ENCODE measurements around the gene SH3RF3. TPM values are rescaled to one million over a fixed set of nuclear protein-coding genes. Genes with fewer than 3 reads are reported as not detected.

Gene SH3RF3
- total RNA-seq, 1 experiment from 2014 or later, result not detected

DNA sequence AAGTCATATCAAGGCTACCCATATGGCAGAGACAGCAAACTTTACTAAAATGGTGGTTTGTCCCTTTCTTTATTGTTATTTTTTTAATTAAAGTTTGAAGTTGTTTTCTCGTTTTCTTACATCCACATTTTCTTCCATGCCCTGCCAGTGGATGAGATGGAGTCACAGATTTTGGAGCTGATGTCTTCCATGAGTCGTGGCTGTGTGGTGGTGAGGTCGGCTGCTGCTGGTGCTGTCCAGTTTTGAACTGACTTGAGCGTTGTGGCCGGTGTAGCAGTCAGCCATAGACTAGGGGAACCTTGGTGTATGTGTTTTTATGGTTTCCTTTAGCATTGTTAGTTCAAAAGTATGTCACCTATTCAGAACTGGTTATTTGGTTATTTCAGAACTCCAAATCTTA is 182.8 kb downstream of the SH3RF3 start:
- DNase-seq (ENCODE audit: low read depth, low spot score) (no peak), ATAC-seq (no peak)
- H3K79me2 ChIP-seq (ENCODE audit: insufficient read depth, low read length), result no peaks in the 10 kb centered on the region
- ChIA-PET CTCF (no interaction called here), RAD21 (ENCODE audit: low non-redundant PET in 1 of 2, low total read pairs in 2 of 2, uncharacterized antibody in 2 of 2, unreplicated experiment in 2 of 2) (no interaction called here), POLR2A (no interaction called here)
- no peaks in the 10 kb centered on the region for H3K9me3 ChIP-seq (ENCODE audit: control insufficient read depth in 1 of 2, insufficient read depth in 1 of 2, low read depth in 1 of 2, low read length in 2 of 2)
- intact Hi-C loops (cut with micrococcal nuclease), result no loop called here
- H3K27me3 ChIP-seq (ENCODE audit: insufficient read depth, low read length), result no peaks in the 10 kb centered on the region
- H2AFZ ChIP-seq (ENCODE audit: low read depth, low read length, poor library complexity, severe bottlenecking), result no peak overlapping the region
- H3K9me2 ChIP-seq (ENCODE audit: insufficient read depth), result no peaks in the 10 kb centered on the region
- no peak overlapping the region for H3K9ac ChIP-seq (ENCODE audit: low read length)
- BruUV-seq (replicated peaks), result no TSS peak
- no peaks in the 10 kb centered on the region for H4K20me1 ChIP-seq (ENCODE audit: insufficient read depth)
- H3K4me3 ChIP-seq (replicated peaks in 1 of 2; ENCODE audit: low read depth in 1 of 2, low read length in 2 of 2), result no peak overlapping the region
- H3K27ac ChIP-seq (ENCODE audit: low read depth, low read length), result no peak overlapping the region
- H3K36me3 ChIP-seq (ENCODE audit: control insufficient read depth in 1 of 2, insufficient read depth in 2 of 2, low read length in 2 of 2), result no peaks in the 10 kb centered on the region
- TF ChIP-seq ELF1 (IDR thresholded peaks at IDR 0.05; ENCODE audit: borderline replicate concordance, low read depth) (no peak), SIN3A (IDR thresholded peaks at IDR 0.05; ENCODE audit: low read depth) (no peak), EZH2phosphoT487 (IDR thresholded peaks at IDR 0.05; ENCODE audit: borderline replicate concordance) (no peak), SRF (IDR thresholded peaks at IDR 0.05; ENCODE audit: low read depth) (no peak), YY1 (IDR thresholded peaks at IDR 0.05; ENCODE audit: extremely low read depth, insufficient replicate concordance, low read depth, low read length) (no peak), EGR1 (IDR thresholded peaks at IDR 0.05; ENCODE audit: low read depth) (no peak), CBX3 (IDR thresholded peaks at IDR 0.05; ENCODE audit: low read depth) (no peak)
- TF ChIP-seq, protein P1, sequence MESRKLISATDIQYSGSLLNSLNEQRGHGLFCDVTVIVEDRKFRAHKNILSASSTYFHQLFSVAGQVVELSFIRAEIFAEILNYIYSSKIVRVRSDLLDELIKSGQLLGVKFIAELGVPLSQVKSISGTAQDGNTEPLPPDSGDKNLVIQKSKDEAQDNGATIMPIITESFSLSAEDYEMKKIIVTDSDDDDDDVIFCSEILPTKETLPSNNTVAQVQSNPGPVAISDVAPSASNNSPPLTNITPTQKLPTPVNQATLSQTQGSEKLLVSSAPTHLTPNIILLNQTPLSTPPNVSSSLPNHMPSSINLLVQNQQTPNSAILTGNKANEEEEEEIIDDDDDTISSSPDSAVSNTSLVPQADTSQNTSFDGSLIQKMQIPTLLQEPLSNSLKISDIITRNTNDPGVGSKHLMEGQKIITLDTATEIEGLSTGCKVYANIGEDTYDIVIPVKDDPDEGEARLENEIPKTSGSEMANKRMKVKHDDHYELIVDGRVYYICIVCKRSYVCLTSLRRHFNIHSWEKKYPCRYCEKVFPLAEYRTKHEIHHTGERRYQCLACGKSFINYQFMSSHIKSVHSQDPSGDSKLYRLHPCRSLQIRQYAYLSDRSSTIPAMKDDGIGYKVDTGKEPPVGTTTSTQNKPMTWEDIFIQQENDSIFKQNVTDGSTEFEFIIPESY (IDR thresholded peaks at IDR 0.05; ENCODE audit: extremely low read depth, insufficient replicate concordance, low read length), result no peak
- TF ChIP-seq, protein P2, sequence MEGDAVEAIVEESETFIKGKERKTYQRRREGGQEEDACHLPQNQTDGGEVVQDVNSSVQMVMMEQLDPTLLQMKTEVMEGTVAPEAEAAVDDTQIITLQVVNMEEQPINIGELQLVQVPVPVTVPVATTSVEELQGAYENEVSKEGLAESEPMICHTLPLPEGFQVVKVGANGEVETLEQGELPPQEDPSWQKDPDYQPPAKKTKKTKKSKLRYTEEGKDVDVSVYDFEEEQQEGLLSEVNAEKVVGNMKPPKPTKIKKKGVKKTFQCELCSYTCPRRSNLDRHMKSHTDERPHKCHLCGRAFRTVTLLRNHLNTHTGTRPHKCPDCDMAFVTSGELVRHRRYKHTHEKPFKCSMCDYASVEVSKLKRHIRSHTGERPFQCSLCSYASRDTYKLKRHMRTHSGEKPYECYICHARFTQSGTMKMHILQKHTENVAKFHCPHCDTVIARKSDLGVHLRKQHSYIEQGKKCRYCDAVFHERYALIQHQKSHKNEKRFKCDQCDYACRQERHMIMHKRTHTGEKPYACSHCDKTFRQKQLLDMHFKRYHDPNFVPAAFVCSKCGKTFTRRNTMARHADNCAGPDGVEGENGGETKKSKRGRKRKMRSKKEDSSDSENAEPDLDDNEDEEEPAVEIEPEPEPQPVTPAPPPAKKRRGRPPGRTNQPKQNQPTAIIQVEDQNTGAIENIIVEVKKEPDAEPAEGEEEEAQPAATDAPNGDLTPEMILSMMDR (IDR thresholded peaks at IDR 0.05 in 2 of 3, conservative IDR thresholded peaks at IDR 0.05 in 1 of 3; ENCODE audit: borderline replicate concordance in 1 of 3, insufficient read depth in 1 of 3, low read depth in 2 of 3, low read length in 2 of 3), result no peak
- TF ChIP-seq, protein P3, sequence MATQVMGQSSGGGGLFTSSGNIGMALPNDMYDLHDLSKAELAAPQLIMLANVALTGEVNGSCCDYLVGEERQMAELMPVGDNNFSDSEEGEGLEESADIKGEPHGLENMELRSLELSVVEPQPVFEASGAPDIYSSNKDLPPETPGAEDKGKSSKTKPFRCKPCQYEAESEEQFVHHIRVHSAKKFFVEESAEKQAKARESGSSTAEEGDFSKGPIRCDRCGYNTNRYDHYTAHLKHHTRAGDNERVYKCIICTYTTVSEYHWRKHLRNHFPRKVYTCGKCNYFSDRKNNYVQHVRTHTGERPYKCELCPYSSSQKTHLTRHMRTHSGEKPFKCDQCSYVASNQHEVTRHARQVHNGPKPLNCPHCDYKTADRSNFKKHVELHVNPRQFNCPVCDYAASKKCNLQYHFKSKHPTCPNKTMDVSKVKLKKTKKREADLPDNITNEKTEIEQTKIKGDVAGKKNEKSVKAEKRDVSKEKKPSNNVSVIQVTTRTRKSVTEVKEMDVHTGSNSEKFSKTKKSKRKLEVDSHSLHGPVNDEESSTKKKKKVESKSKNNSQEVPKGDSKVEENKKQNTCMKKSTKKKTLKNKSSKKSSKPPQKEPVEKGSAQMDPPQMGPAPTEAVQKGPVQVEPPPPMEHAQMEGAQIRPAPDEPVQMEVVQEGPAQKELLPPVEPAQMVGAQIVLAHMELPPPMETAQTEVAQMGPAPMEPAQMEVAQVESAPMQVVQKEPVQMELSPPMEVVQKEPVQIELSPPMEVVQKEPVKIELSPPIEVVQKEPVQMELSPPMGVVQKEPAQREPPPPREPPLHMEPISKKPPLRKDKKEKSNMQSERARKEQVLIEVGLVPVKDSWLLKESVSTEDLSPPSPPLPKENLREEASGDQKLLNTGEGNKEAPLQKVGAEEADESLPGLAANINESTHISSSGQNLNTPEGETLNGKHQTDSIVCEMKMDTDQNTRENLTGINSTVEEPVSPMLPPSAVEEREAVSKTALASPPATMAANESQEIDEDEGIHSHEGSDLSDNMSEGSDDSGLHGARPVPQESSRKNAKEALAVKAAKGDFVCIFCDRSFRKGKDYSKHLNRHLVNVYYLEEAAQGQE (IDR thresholded peaks at IDR 0.05; ENCODE audit: low read depth), result no peak
- no peak overlapping the region for H3K4me2 ChIP-seq (ENCODE audit: low read length)
- H3K4me1 ChIP-seq (ENCODE audit: control insufficient read depth in 1 of 2, insufficient read depth in 2 of 2, low read length in 2 of 2), result no peaks in the 10 kb centered on the region

Measured in HCT116 (cell line).